Measurements from ENCODE around the gene TTYH2. TPM values are rescaled to one million over a fixed set of nuclear protein-coding genes. Genes with fewer than 3 reads are reported as not detected.

TTYH2 gene
- total RNA-seq, 1 donor from 2014 or later: 30.3 TPM

GRCh38 chr17:74305865-74306654, 92.7 kb downstream of the TTYH2 start:
- DNase-seq (ENCODE audit: low spot score in 2 of 2): no peak
- Histone ChIP-seq H3K9me3 (no peaks in the 10 kb centered on the region), H3K27me3 (no peaks in the 10 kb centered on the region), H3K27ac (no peak overlapping the region), H3K4me3 (no peak overlapping the region), H3K4me1 (no peaks in the 10 kb centered on the region), H3K36me3 (no peaks in the 10 kb centered on the region)
- intact Hi-C loops (cut with DNase I): no loop called here
- TF ChIP-seq CTCF (IDR thresholded peaks at IDR 0.05): no peak

DNA sequence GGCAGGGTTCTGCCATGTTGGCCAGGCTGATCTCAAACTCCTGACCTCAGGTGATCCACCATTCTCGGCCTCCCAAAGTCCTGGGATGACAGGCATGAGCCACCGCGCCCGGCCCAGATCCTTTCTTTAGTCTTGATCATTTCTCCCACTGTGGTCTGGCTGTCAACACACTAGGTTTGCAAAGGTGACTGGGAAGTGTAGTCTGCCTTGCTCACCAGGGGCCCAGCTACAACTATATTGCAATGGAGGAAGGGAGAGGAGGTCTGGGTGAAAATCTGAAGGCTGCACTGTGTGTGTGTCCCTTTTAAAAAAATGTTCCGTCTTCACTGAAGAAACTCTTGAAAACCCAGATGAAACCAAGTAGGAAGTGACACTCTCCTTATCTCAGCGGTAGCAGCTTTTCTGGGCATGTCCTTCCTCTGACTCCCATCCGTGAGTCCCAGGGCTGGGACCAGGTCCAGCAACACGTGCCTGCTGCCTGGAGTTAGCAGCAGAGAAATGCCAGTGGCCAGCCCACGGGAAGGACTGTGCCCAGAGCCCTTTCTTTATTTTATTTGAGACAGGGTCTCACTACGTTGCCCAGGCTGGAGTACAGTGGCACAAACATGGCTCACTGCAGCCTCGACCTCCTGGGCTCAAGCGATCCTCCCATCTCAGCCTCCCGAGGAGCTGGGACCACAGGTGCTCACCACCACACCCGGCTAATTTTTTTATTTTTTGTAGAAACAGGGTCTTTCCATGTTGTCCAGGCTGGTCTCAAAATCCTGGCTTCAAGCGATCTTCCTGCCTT, 94.8 kb downstream of the TTYH2 start:
- Histone ChIP-seq H3K4me1 (no peaks in the 10 kb centered on the region), H3K36me3 (no peaks in the 10 kb centered on the region), H3K4me3 (no peak overlapping the region), H3K27me3 (no peaks in the 10 kb centered on the region), H3K27ac (no peak overlapping the region), H3K9me3 (no peaks in the 10 kb centered on the region)
- intact Hi-C loops (cut with DNase I): no loop called here
- no peak for TF ChIP-seq CTCF (IDR thresholded peaks at IDR 0.05)
- no peak for DNase-seq (ENCODE audit: low spot score in 2 of 2)

DNA sequence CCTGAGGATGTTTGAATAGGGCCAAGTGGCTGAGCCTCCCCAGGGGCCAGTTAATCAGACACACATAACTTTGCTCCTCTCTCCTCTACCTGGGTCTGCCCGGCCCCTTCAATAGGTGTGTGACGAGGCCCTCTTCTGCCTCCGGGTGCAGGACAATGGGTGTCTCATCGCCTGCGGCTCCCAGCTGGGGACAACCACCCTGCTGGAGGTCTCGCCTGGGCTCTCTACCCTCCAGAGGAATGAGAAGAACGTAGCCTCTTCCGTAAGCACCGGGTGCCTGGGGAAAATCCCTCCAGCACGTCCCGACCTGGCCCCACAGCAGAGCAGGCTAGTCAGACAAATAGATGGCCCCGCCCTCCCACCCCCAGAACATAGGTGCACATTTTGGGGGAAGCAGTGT, 96.5 kb downstream of the TTYH2 start:
- Histone ChIP-seq H3K36me3 (no peaks in the 10 kb centered on the region), H3K4me3 (no peak overlapping the region), H3K27me3 (no peaks in the 10 kb centered on the region), H3K4me1 (no peaks in the 10 kb centered on the region), H3K27ac (no peak overlapping the region), H3K9me3 (no peaks in the 10 kb centered on the region)
- no peak for TF ChIP-seq CTCF (IDR thresholded peaks at IDR 0.05)
- DNase-seq (ENCODE audit: low spot score in 2 of 2): no peak
- intact Hi-C loops (cut with DNase I): no loop called here

Other genes starting within 250 kb of the TTYH2 start
- gene RPL38, start 9.9 kb upstream of the TTYH2 start, total RNA-seq: 243 TPM
- gene DNAI2, start 60.7 kb downstream of the TTYH2 start, total RNA-seq: not detected
- gene KIF19, start 112.7 kb downstream of the TTYH2 start, total RNA-seq: 11.7 TPM
- gene BTBD17, start 148.3 kb downstream of the TTYH2 start, total RNA-seq: not detected
- not detected for gene GPR142, start 153.9 kb downstream of the TTYH2 start, total RNA-seq
- 29.1 TPM for gene GPRC5C, start 218.5 kb downstream of the TTYH2 start, total RNA-seq

Measured in ascending aorta (tissue), 2 donors.